ENCODE results near the gene C16orf54. TPM values are rescaled to one million over a fixed set of nuclear protein-coding genes. Genes with fewer than 3 reads are reported as not detected.

The C16orf54 gene
- total RNA-seq, 1 experiment from 2014 or later: 0.15 TPM

GRCh38 chr16:29719063-29719462 is 26.7 kb downstream of the C16orf54 start:
- Histone ChIP-seq H3K4me2 (ENCODE audit: low read length) (no peak overlapping the region), H3K9ac (ENCODE audit: low read length) (no peak overlapping the region), H3K9me3 (ENCODE audit: control insufficient read depth in 1 of 2, insufficient read depth in 1 of 2, low read depth in 1 of 2, low read length in 2 of 2) (no peaks in the 10 kb centered on the region), H3K9me2 (ENCODE audit: insufficient read depth) (no peaks in the 10 kb centered on the region), H3K4me3 (replicated peaks in 1 of 2; ENCODE audit: low read depth in 1 of 2, low read length in 2 of 2) (no peak overlapping the region), H3K4me1 (ENCODE audit: control insufficient read depth in 1 of 2, insufficient read depth in 2 of 2, low read length in 2 of 2) (peaks cover 0 to 6% of the 10 kb centered on the region in 2 experiments; a peak in 1 of 4 replicates), H3K36me3 (ENCODE audit: control insufficient read depth in 1 of 2, insufficient read depth in 2 of 2, low read length in 2 of 2) (no peaks in the 10 kb centered on the region), H3K27ac (ENCODE audit: low read depth, low read length) (no peak overlapping the region), H2AFZ (ENCODE audit: low read depth, low read length, poor library complexity, severe bottlenecking) (no peak overlapping the region), H3K27me3 (ENCODE audit: insufficient read depth, low read length) (no peaks in the 10 kb centered on the region), H3K79me2 (ENCODE audit: insufficient read depth, low read length) (no peaks in the 10 kb centered on the region), H4K20me1 (ENCODE audit: insufficient read depth) (no peaks in the 10 kb centered on the region)
- CTCF ChIA-PET: interaction anchor here (2.4 kb wide), 1 partner anchor 10 kb away, joined by 13 read pairs; no protein-coding TSS in a partner anchor
- POLR2A ChIA-PET: no interaction called here
- TF ChIP-seq SRF (IDR thresholded peaks at IDR 0.05; ENCODE audit: low read depth) (no peak), POLR2A (IDR thresholded peaks at IDR 0.05; ENCODE audit: borderline replicate concordance, extremely low read depth, insufficient read depth, insufficient read length) (no peak), SIN3A (IDR thresholded peaks at IDR 0.05; ENCODE audit: low read depth) (no peak), TCF7L2 (IDR thresholded peaks at IDR 0.05; ENCODE audit: borderline replicate concordance, extremely low read depth, insufficient read depth, insufficient read length) (no peak), FOSL1 (IDR thresholded peaks at IDR 0.05; ENCODE audit: low read depth) (no peak), ZNF274 (IDR thresholded peaks at IDR 0.05; ENCODE audit: low read depth, low read length) (no peak), SP1 (IDR thresholded peaks at IDR 0.05; ENCODE audit: low read depth) (no peak), YY1 (IDR thresholded peaks at IDR 0.05; ENCODE audit: extremely low read depth, insufficient replicate concordance, low read depth, low read length) (no peak), EGR1 (IDR thresholded peaks at IDR 0.05; ENCODE audit: low read depth) (no peak), JUND (IDR thresholded peaks at IDR 0.05) (no peak), RAD21 (IDR thresholded peaks at IDR 0.05; ENCODE audit: low read depth) (no peak), EZH2 (IDR thresholded peaks at IDR 0.05) (no peak), CEBPB (IDR thresholded peaks at IDR 0.05; ENCODE audit: low read depth) (no peak), EZH2phosphoT487 (IDR thresholded peaks at IDR 0.05; ENCODE audit: borderline replicate concordance) (no peak)
- TF ChIP-seq, protein P1, sequence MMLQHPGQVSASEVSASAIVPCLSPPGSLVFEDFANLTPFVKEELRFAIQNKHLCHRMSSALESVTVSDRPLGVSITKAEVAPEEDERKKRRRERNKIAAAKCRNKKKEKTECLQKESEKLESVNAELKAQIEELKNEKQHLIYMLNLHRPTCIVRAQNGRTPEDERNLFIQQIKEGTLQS (IDR thresholded peaks at IDR 0.05): no peak
- TF ChIP-seq, protein P2, sequence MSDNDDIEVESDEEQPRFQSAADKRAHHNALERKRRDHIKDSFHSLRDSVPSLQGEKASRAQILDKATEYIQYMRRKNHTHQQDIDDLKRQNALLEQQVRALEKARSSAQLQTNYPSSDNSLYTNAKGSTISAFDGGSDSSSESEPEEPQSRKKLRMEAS (IDR thresholded peaks at IDR 0.05): no peak
- TF ChIP-seq, protein P3, sequence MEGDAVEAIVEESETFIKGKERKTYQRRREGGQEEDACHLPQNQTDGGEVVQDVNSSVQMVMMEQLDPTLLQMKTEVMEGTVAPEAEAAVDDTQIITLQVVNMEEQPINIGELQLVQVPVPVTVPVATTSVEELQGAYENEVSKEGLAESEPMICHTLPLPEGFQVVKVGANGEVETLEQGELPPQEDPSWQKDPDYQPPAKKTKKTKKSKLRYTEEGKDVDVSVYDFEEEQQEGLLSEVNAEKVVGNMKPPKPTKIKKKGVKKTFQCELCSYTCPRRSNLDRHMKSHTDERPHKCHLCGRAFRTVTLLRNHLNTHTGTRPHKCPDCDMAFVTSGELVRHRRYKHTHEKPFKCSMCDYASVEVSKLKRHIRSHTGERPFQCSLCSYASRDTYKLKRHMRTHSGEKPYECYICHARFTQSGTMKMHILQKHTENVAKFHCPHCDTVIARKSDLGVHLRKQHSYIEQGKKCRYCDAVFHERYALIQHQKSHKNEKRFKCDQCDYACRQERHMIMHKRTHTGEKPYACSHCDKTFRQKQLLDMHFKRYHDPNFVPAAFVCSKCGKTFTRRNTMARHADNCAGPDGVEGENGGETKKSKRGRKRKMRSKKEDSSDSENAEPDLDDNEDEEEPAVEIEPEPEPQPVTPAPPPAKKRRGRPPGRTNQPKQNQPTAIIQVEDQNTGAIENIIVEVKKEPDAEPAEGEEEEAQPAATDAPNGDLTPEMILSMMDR (IDR thresholded peaks at IDR 0.05 in 2 of 3, conservative IDR thresholded peaks at IDR 0.05 in 1 of 3; ENCODE audit: borderline replicate concordance in 1 of 3, insufficient read depth in 1 of 3, low read depth in 2 of 3, low read length in 2 of 3): no peak
- TF ChIP-seq, protein P4, sequence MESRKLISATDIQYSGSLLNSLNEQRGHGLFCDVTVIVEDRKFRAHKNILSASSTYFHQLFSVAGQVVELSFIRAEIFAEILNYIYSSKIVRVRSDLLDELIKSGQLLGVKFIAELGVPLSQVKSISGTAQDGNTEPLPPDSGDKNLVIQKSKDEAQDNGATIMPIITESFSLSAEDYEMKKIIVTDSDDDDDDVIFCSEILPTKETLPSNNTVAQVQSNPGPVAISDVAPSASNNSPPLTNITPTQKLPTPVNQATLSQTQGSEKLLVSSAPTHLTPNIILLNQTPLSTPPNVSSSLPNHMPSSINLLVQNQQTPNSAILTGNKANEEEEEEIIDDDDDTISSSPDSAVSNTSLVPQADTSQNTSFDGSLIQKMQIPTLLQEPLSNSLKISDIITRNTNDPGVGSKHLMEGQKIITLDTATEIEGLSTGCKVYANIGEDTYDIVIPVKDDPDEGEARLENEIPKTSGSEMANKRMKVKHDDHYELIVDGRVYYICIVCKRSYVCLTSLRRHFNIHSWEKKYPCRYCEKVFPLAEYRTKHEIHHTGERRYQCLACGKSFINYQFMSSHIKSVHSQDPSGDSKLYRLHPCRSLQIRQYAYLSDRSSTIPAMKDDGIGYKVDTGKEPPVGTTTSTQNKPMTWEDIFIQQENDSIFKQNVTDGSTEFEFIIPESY (IDR thresholded peaks at IDR 0.05; ENCODE audit: extremely low read depth, insufficient replicate concordance, low read length): no peak
- intact Hi-C loops (cut with micrococcal nuclease): no loop called here
- DNase-seq (ENCODE audit: low read depth, low spot score) (no peak), ATAC-seq (no peak)
- RAD21 ChIA-PET (ENCODE audit: low non-redundant PET in 1 of 2, low total read pairs in 2 of 2, uncharacterized antibody in 2 of 2, unreplicated experiment in 2 of 2): no interaction called here
- no TSS peak for BruUV-seq (replicated peaks)
